EL (cell line): ENCODE data around the gene SIL1.

Experiments
- DNase-seq: peaks from one replicate; pipeline ENCODE4 v3.0.0-alpha.2; 2016

Gene SIL1

DNA sequence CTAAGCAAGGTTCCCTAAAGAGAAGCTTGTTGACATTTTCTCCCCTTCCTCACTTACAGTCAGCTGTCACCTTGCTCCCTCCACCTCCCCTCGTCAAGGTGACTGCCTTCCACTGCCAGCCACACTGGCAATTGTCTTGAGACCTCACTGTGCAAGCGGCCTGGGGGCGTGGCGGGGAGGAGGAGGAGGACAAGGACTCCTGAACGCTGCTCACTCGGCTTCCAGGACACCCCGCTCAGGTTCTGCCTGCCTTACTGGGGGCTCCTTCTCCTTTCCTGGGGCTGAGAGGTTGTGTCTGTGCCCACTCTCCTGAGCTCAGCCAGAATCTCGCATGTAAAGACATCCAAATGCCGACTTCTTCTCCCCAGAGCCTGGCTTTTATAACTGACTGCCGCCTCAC is 262.7 kb downstream of the SIL1 start:
- no peak for DNase-seq

DNA sequence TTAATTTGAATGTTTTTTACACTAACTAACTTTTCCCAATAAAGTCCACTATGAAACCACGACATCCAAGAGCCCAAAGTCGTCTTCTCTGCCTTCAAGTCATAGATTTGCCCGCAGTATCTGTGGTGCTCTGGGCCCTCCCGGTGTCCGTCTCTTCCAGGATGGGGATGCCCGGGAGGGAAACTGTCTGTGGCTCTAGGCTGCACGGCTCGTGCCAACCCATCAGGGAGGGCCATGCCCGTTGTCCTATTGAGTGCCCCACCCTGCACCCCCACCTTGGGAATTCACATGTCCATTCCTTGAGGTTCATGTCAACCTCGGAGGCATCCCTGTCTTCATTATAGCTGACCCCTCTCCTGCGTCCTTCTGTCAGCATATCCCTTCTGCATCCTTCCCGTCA is 263.2 kb downstream of the SIL1 start:
- DNase-seq = no peak

DNA sequence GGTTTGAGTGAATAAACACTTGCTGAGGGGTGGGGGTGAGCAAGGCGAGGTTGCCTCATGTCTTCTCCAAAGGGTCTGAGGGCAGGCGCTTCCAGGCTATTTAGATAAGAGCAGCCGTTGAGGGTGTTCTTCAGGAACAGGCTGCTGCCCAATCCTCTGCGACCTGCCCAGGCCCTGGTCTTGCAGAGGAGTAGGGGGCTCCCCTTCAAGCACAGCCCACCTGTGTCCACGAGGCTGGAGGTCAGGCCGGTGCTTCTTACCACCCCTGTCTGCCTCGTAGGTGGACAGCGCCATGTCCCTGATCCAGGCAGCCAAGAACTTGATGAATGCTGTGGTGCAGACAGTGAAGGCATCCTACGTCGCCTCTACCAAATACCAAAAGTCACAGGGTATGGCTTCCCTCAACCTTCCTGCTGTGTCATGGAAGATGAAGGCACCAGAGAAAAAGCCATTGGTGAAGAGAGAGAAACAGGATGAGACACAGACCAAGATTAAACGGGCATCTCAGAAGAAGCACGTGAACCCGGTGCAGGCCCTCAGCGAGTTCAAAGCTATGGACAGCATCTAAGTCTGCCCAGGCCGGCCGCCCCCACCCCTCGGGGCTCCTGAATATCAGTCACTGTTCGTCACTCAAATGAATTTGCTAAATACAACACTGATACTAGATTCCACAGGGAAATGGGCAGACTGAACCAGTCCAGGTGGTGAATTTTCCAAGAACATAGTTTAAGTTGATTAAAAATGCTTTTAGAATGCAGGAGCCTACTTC is 264.5 kb downstream of the SIL1 start:
- DNase-seq = no peak

DNA sequence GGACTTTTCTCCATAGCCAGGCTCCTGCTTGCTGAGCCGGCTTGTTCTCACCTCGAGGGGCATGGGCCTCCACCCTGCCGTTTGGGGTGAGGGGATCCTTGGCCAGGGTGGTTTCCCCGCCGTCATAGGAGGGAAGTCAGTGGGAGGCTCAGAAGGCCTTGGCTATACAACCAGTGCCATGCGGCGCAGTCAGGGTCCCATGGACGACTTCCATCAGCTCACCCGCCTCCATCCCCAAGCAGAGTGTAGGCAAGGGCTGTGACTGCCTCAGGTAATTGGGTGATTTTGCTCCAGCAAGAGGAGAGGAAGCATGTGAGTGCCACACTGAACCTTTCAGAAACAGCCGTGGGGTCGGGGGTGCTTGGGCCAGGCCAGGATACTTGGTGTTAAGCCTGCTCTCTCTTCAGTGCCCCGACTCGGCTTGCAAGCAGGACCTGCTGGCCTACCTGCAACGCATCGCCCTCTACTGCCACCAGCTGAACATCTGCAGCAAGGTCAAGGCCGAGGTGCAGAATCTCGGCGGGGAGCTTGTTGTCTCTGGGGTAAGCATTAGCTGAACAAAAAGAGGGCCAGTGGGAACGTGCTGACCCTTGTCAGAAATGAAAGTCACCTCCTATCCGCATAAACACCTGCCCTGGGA is 265.9 kb downstream of the SIL1 start:
- DNase-seq = no peak

DNA sequence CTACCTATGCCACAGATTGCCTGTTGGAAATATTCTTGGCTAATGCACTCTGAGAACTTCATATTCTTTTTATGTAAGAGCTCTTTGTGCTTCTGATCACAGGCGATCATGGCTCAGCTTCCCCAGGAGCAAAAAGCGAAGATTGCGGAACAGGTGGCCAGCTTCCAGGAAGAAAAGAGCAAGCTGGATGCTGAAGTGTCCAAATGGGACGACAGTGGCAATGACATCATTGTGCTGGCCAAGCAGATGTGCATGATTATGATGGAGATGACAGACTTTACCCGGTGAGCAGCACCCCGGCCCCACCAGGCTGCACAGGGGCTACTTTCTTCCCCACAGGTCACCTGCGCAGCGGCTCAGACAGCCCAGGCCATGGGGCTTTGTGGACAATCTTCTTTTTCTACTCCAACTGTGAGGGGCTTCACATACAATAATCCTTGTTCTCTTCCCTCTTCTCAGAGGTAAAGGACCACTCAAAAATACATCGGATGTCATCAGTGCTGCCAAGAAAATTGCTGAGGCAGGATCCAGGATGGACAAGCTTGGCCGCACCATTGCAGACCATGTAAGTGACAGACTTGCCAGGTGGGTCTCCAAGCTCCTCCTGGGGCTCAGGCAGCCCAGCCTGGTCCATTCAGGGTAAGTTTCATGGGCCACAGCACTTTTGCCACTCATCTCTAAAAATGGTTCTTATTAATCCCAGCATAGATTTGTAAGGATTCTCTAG is 267.6 kb downstream of the SIL1 start:
- no peak for DNase-seq

DNA sequence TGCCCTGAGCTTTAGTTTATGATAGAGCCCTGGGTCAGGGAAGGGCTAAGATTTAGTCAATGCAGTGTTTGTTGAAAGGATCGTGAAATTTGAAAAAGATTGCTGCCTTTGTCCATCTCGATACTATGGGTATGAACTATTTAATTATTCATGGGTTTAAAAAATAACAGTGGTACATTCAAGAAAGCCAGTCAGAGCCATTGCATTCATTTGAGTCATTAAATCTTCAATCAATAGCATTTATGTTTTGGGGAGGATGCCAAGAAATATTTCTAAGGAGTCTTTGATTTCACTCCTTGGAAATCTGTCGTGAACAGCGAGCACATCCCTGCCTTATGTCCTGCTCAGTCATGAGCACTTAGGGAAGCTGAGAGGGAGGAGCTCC is 268.6 kb downstream of the SIL1 start:
- DNase-seq = no peak

DNA sequence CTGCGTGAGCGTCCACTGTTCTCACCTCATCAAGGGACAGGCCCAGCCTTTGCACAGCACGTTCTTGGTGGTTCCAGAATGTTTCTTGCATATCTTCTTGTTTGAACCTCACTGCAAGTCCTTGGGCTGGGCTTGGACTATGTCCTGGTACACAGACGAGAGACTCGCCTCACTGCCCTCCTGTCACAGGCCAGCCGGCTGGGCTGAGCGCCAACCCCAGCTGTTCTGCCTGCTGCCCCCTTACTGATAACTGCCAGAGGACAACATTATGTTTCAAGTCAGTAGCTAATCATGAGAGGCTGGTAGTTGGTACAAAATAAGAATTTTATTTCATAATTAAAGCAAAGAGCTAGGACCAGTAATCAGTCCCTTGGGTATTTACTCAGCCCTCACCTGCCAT is 270.2 kb downstream of the SIL1 start:
- no peak for DNase-seq

DNA sequence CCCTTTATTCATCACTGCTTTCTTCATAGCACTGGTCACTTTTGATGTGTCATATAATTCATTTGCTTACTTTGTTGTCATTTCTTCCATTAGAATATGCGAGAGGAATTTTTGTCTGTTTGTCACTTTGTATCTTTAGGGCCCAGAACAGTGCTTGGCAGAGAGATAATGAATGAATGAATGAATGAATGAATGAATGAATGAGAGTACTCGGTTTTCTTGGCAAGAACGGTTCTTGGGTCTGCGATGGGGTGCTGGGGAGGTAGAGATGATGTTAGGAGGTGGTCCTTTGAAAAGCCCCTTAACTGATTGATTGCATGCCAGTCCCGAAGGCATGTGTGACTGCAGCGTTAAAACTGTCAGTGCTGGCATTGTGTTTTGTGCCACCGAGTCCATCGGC is 270.6 kb downstream of the SIL1 start:
- DNase-seq = no peak

DNA sequence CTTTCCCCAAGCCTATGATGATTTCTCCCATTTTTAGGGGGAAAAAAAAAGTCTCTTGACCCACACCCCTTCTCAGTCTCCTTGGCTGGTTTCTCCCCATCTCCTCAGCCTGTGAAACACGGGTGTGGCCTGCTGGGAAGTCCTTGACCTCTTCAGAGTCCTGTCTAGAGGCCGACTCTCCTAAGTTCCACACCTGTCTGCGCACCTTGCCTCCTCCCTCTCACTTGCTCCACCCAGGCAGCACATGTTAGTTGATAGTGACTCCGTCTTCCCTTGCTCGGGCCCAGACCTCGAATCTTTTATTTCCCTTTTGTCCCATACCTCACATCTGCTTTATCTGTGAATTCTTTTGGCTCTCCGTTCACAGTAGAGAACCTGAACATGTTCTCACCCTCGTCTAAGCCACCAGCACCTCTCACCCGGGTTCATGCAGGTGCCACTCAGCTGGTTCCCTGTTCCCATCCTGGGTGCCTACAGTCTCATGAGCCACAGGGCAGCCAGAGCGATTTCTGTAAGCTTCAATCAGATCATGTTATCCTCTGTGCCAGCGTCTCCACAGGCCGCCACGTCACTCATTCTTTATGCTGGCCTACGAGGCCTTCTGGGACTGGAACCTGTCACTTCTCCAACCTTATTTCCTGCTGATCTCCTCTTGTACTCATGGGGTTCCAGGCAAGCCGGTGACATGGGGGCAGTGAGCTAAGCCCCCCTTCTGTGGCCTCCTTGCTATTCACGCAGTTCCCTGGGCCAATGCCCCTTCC is 271.3 kb downstream of the SIL1 start:
- DNase-seq = no peak

DNA sequence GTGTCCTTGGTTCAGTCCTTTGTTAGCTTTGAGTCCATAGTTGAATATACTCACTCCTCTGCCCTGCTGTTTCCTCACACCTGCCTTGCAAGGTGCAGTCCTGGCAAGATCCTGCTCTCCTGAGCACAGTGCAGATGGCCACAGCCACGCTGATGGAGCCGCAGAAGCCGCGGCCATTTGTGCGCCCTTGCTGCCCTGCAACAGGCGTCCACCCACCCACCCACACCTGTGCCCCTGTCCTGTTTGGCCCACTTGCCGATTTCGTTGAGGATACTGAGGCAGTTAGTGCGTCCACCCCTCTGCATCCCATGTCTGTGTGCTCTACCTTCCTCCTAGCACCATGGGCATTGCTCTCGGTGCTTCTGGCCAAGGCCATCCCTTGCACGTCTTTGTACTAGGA is 271.9 kb downstream of the SIL1 start:
- no peak for DNase-seq

DNA sequence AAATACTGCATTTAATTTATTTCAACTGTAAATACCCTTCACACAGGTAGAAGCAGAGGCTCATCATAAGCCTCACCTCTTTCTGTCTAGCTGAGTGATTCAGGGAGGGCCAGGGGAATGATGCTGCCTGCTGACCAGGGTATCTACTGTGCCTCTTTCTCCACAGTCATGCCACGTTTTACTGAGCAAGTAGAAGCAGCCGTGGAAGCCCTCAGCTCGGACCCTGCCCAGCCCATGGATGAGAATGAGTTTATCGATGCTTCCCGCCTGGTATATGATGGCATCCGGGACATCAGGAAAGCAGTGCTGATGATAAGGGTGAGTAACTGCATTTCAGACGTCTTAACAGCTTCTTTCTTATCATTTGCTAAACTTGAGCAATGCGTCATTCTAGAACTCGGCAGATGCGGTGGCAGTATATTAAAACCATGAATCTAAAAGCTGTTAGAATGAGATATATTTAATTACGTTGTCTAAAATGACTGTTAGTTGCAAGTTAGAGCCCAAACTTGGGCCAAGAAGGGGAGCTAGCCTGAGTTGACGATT is 273.0 kb downstream of the SIL1 start:
- no peak for DNase-seq

DNA sequence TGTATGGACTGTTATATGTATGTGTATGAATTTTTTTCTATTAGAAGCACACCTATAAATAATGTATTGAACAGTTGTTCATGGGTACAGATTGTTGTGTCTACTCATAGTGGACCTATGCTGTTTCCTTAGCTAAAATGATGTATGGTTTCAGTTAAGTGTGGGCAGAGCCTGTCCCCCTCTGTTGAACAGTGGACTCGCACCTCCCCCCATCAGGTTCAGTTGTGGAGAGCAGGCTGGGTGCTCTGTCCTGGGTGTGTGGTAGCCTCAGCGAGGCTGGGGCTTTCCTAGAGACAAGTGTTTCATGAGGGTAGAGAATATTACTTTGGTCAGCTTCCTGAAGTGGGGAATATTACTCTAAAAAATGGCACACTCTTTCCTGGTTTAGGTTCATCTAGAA is 275.7 kb downstream of the SIL1 start:
- no peak for DNase-seq

DNA sequence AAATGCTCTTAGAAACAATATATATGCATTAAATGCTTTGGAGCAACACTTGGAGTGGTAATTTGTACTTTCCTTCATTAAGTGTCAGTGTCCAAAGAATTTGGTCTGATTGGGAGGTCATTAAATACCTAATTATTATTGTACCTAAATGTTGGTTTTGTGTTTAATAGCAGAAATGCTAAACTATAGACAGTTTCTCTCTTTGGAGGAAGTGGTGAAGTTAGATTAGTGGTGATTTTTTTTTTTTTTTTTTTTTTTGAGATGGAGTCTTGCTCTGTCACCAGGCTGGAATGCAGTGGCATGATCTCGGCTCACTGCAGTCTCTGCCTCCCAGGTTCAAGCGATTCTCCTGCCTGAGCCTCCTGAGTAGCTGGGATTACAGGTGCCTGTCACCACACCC is 276.8 kb downstream of the SIL1 start:
- peak; percentile 26 for DNase-seq

DNA sequence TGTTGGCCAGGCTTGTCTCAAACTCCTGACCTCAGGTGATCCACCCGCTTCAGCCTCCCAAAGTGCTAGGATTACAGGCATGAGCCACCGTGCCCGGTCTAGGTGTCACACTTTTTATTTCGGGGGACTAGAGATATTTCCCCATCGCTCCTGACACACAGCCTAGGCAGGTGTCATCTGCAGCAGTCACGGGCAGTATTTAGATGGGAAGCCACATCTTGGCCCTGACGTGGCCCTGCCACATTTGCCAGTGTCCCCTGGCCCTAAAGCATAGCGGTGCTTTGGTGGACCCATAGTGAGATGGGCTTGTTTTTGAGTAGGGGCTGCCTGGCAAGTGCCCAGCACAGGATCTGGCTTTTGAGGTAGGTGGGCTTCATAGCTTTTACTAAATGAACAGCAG is 278.0 kb downstream of the SIL1 start:
- DNase-seq = no peak

DNA sequence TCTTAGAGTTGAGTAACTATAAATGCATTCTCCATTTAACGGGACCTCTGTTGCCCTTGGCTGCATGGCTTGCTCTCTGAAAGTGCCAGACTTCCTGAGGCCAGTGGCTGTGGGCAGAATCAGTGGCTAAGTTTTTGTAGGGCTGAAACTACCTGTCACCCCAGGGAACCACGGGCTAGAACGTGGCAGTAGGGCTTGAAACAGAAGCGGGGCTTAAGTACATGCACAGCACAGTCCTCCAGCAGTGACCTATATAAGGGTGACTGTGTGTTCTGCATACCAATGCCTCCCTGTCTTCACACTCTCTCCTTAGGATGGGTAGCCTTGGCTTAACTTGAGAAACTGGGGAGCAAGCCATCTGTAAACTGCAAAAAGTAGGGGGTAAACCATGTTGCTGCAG is 279.5 kb downstream of the SIL1 start:
- no peak for DNase-seq

DNA sequence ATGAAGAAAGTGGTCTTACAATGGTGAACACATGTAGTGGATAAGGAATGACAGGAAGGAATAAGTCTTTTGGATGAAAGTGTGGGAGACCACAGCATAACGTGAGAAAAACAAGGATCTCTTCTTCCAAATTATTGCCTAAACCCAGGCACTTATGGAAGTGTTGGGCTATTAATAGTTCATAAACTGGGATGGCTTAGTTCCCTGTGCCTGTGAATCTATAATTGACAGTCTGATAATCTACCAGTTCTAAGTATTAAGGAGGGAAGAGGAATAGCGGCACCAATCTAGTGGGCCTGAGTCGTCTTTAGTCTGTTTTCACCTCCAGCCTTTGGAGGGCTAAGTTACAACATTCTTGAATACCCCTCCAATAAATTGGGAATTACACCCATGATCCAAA is 283.8 kb downstream of the SIL1 start:
- no peak for DNase-seq

DNA sequence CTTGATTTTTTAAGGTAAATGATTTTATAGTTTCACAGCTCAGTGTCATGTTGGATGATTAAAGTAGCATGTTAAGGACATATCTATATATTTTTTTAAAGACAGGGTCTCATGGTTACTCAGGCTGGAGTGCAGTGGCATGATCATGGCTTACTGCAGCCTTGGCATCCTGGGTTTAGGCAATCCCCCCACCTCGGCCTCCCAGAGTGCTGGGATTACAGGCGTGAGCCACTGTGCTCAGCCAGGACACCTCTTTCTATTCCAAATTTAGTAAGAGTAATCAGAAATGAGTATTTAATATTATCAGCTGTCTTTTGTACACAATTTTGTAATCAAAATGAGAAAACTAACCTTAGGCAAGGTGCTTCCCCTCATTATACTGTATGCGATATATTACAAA is 284.4 kb downstream of the SIL1 start:
- DNase-seq = no peak

DNA sequence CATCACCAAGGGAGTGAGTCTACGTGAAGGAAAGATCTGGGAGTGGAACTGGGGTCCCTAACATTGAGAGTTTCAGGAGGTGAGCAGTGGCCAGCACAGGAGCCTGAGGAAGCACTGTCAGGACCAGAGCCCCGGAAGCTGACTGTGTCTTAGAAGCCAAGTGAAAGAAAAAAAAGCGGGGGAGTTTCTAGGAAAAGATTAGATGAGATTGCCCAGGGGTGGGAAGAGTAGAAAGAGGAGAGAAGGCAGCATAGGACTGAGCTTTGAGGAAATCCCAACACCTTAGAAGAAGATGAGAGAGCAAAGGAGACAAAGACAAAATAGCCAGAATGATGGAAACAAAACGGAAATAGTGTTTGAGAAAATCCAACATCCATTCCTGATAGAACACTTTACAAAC is 286.1 kb downstream of the SIL1 start:
- DNase-seq = no peak

DNA sequence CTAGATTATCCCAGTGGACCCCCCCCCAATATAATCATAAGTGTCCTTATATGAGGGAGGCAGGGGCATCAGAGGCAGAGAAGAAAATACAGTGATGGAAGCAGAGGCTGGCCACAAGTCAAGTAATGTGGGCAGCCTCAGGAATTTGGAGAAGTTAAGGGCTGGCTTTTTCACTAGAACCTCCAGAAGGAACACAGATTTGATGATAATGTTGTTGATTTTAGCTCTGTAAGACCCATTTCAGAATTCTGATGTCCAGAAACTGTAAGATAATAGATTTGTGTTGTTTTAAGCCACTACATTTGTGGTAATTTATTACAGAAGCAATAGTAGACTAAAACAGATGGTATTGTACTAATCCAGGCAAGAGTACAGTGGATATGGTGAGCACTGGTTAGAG is 286.7 kb downstream of the SIL1 start:
- DNase-seq = peak; percentile 31

DNA sequence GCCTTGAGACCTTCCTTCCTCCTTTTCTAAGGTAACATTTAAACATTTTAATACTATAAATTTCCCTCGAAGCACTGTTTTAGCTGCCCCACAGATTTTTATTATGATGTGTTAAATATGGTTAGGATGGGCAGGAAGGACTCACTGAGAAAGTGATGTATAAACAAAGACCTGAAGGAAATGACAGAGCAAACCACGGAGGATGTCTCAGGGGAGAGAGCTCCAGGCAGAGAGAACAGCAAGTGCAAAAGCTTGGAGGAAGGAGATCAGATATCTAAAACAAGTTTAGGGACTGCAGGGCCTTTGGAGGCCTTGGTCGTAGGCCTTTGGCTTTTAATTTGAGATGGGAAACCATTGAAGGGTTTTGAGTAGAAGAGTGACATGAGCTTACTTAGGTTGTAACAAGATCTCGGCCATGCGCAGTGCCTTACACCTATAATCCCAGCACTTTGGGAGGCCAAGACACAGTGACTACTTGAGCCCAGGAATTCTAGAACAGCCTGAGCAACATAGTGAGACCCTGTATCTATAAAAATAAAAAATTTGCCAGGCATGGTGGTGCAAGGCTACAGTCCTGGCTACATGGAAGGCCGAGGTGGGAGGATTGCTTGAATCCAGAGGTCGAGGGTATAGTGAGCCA is 287.5 kb downstream of the SIL1 start:
- DNase-seq = peak; percentile 40

DNA sequence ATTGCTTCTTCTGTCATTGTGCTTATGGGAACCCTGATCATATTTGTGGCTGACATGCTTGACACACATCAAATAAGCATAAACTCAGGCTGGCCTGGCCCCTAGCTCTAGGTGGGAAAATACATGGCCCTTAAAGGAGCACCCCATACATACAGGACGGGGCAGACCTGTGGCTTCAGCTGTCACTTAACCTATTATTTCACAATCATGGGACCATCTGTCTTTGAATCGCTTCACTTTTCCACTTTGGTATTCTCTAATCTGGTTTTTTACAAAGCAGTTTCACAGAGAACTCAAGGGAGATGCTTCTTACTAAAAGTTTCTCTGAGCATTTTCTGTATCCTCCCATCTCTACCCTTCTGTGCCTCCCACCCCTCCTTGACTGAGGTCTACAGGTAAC is 288.4 kb downstream of the SIL1 start:
- DNase-seq = no peak

DNA sequence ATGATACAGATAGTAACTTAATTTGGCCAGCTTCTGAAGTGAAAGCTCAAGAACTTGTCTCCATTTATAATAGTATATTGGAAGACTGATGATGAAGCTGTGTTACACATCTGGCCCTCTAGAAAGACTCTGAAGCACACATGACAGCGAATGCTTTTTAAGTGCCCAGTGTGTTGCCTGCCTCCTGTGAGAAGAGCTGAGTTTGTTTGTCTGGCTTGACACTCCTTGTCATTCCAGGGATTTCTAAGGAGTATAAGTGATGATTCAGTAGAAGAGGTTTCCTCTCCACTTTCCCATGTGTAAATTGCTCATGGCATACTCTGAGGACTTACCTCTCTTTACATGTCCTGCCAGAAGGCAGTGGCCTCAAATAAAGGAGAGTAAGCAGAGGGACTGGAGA is 292.6 kb downstream of the SIL1 start:
- peak; percentile 87 for DNase-seq
